SK-N-SH (cell line): ENCODE measurements around the gene VWDE. TPM values are rescaled to one million over a fixed set of nuclear protein-coding genes. Genes with fewer than 3 reads are reported as not detected.

Experiments used
- CTCF ChIA-PET: fragments of 300-600, 350-600 bp; formaldehyde crosslinking; extraction: SDS; loops from one replicate; lab custom pipeline; 2021; lab: Yijun Ruan, JAX
- POLR2A ChIA-PET: fragments of 350-600 bp; sonication (Branson Sonifier 250); formaldehyde crosslinking; extraction: SDS; loops from one replicate; lab custom pipeline; 2020; ENCODE audit warnings: antibody characterized with exemption, inconsistent platforms; lab: Yijun Ruan, JAX
- DNase-seq: peaks from one replicate; pipeline ENCODE4 v3.0.0; 2012
- H2AFZ ChIP-seq: fragments of 200-600 bp; sonication (generic); 2 replicates; pipeline ENCODE4 v1.8.1; 2016; ENCODE audit warnings: antibody characterized with exemption, mild to moderate bottlenecking, low read depth
- H3F3A ChIP-seq: fragments of 200-600 bp; sonication (generic); replicated peaks from 2 replicates; pipeline ENCODE3; 2016; ENCODE audit warnings: antibody characterized with exemption, mild to moderate bottlenecking; ENCODE audit not compliant: insufficient read depth
- H3K27ac ChIP-seq, 2 experiments: fragments of 200-500 bp in 1 of 2; fragments of 200-600 bp in 1 of 2; sonication (Bioruptor generic) in 1 of 2; sonication (generic), shearing (Covaris generic) in 1 of 2; 2 replicates each; pipeline versions ENCODE4 v1.5.1 to v1.6.1; 2014 to 2016; ENCODE audit warnings: low read depth in 2 of 2, inconsistent platforms in 1 of 2, low read length in 1 of 2, mild to moderate bottlenecking in 1 of 2, mixed read lengths in 1 of 2
- H3K27me3 ChIP-seq: fragments of 200-600 bp; sonication (generic), shearing (Covaris generic); 2 replicates; pipeline ENCODE4 v1.6.1; 2016; ENCODE audit warnings: mixed run types; ENCODE audit not compliant: insufficient read depth
- H3K36me3 ChIP-seq, 2 experiments: fragments of 200-500 bp in 1 of 2; fragments of 200-600 bp in 1 of 2; sonication (Bioruptor generic) in 1 of 2; sonication (generic) in 1 of 2; replicated peaks in 1 of 2; 2 replicates each; pipeline versions ENCODE3 to v1.5.1; 2014 to 2016; ENCODE audit warnings: low read length in 1 of 2, mild to moderate bottlenecking in 1 of 2; ENCODE audit not compliant: insufficient read depth in 2 of 2, control insufficient read depth in 1 of 2
- H3K4me1 ChIP-seq, 2 experiments: fragments of 200-500 bp in 1 of 2; fragments of 200-600 bp in 1 of 2; sonication (Bioruptor generic) in 1 of 2; sonication (generic), shearing (Covaris generic) in 1 of 2; 2 replicates each; pipeline versions ENCODE4 v1.5.1 to v1.6.1; 2014 to 2016; ENCODE audit warnings: low read depth in 1 of 2, low read length in 1 of 2, mixed run types in 1 of 2; ENCODE audit not compliant: insufficient read depth in 2 of 2, control insufficient read depth in 1 of 2
- H3K4me2 ChIP-seq: fragments of 200-600 bp; sonication (generic), shearing (Covaris generic); 2 replicates; pipeline ENCODE4 v1.6.1; 2017; ENCODE audit warnings: mixed run types
- H3K4me3 ChIP-seq, 2 experiments: fragments of 200-500 bp in 1 of 2; fragments of 200-600 bp in 1 of 2; sonication (Bioruptor generic) in 1 of 2; sonication (generic), shearing (Covaris generic) in 1 of 2; 2 replicates each; pipeline versions ENCODE4 v1.5.1 to v1.8.1; 2014 to 2016; ENCODE audit warnings: low read depth in 2 of 2, inconsistent platforms in 1 of 2, low read length in 1 of 2, mild to moderate bottlenecking in 1 of 2, mixed read lengths in 1 of 2, moderate library complexity in 1 of 2
- H3K79me2 ChIP-seq: fragments of 200-600 bp; sonication (generic); 2 replicates; pipeline ENCODE4 v1.8.1; 2017; ENCODE audit warnings: mild to moderate bottlenecking; ENCODE audit not compliant: insufficient read depth
- H3K9ac ChIP-seq: fragments of 200-600 bp; sonication (generic); 2 replicates; pipeline ENCODE4 v1.6.1; 2017; ENCODE audit warnings: mixed run types
- H3K9me2 ChIP-seq: fragments of 200-600 bp; sonication (generic); 2 replicates; pipeline ENCODE4 v1.6.1; 2017; ENCODE audit warnings: mixed run types
- H3K9me3 ChIP-seq: fragments of 200-600 bp; sonication (generic); 2 replicates; pipeline ENCODE4 v1.6.1; 2017; ENCODE audit warnings: mixed run types, mild to moderate bottlenecking, moderate library complexity
- H4K20me1 ChIP-seq: fragments of 200-600 bp; sonication (generic); 2 replicates; pipeline ENCODE4 v1.6.1; 2017; ENCODE audit warnings: mild to moderate bottlenecking, mixed run types; ENCODE audit not compliant: insufficient read depth
- FOSL2 ChIP-seq: IDR thresholded peaks from 2 replicates; pipeline ENCODE4 v1.4.0; 2012; ENCODE audit warnings: low read depth, mild to moderate bottlenecking, moderate library complexity, borderline replicate concordance
- GATA2 ChIP-seq: sonication (generic); formaldehyde crosslinking; IDR thresholded peaks from 2 replicates; pipeline ENCODE4 v1.5.0; 2020; ENCODE audit warnings: mild to moderate bottlenecking, missing genetic modification reagents
- NFIC ChIP-seq: IDR thresholded peaks from 2 replicates; pipeline ENCODE4 v1.4.0; 2012; ENCODE audit warnings: borderline replicate concordance
- NRF1 ChIP-seq: IDR thresholded peaks from 2 replicates; pipeline ENCODE4 v1.6.1; 2012; ENCODE audit warnings: low read depth, mild to moderate bottlenecking, low read length
- RAD21 ChIP-seq: IDR thresholded peaks from 2 replicates; pipeline ENCODE4 v1.6.1; 2012; ENCODE audit warnings: mild to moderate bottlenecking, low read length
- RFX5 ChIP-seq: IDR thresholded peaks from 2 replicates; pipeline ENCODE4 v1.6.1; 2012; ENCODE audit warnings: mild to moderate bottlenecking, improper control_type of control experiment, low read length
- SIN3A ChIP-seq: IDR thresholded peaks from 2 replicates; pipeline ENCODE4 v1.6.1; 2012; ENCODE audit warnings: low read depth, mild to moderate bottlenecking, low read length, moderate library complexity, borderline replicate concordance
- TCF12 ChIP-seq: IDR thresholded peaks from 2 replicates; pipeline ENCODE4 v1.4.0; 2012
- WGBS: methylation state at CpG from one replicate; pipeline ENCODE4 v1.1.6; 2017; ENCODE audit warnings: low lambda C conversion rate; 5-methylcytosine and 5-hydroxymethylcytosine counted together
- polyA plus RNA-seq, 3 experiments: library from polyadenylated mRNA; depleted of rRNA; stranded (reverse); fragments of >200 nt; gene quantifications; 2 replicates each; pipeline ENCODE4 v1.2.3, GENCODE V29; 2012
- TF ChIP-seq, protein P1 (sequence below): fragments of 150-350 bp; IDR thresholded peaks from 2 replicates; pipeline ENCODE4 v1.6.1; 2016; ENCODE audit warnings: mild to moderate bottlenecking, low read depth, low read length
- TF ChIP-seq, protein P2 (sequence below): fragments of 200-600 bp; sonication (generic); IDR thresholded peaks from 2 replicates; pipeline ENCODE4 v1.6.1; 2017; ENCODE audit warnings: antibody characterized with exemption, mild to moderate bottlenecking, moderate library complexity

Gene VWDE
- polyA plus RNA-seq, 1 of the 3 experiments (the other 2 are of a cell fraction), result not detected

DNA sequence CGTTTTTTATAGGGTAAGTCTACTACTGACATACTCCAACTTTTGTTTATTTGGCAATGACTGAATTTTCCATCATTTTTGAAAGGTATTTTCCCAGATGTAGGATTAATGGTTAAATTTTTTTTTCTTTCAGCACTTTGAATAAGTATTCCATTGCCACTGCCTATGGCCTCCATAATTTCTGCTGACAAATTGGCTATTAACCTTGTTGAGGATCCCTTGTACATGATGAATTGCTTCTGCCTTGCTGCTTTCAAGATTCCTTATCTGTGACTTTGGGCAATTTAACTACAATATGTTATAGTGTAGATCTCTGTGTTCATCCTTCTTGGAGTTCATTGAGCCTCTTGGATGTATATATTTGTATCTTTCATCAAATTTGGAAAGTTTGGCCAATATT is 21.6 kb upstream of the VWDE start (continued):
- no peak for TF ChIP-seq NFIC
- TF ChIP-seq GATA2 (CRISPR knock-in tag), result no peak
- TF ChIP-seq, all 33 proteins: peak for 0

DNA sequence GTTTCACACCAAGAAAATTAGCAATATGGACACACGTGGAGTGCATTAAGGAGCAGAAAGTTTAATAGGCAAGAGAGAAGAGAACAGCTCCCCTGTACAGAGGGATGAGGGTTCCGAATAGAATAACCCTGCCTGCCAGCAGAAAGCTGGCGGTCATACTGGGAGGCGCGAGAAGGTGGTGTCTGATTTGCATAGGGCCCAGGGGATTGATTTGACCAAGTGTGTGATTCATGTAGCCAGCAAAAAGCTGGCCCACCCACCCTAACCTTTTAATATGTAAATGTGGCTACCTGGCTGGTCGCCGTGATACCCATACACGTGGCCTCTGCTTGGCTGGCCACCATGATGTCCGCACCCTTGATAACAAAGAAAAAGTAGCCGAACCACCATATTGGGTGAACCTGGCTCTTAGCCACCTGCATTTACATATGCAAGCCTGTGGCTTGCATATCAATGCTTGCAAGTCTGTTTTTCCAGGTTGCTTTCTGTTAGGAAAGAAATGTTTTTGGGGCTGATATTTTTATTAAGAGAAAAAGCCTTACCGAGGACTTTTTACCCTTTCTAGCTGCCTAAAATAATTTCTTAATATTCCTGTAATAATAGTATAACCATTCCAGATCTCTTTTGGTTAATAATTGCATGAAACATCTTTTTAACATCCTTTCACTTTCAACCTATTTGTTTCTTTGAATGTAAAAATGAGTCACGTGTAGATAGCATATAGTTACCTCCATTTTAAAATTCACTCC is 20.5 kb upstream of the VWDE start:
- no peak overlapping the region for H3K4me2 ChIP-seq
- H3K9me3 ChIP-seq, result no peaks in the 10 kb centered on the region
- H3K9me2 ChIP-seq, result no peaks in the 10 kb centered on the region
- H3K27ac ChIP-seq, result no peak overlapping the region
- ChIA-PET CTCF (interaction anchor here (1.0 to 2.5 kb wide), 3 partner anchors 13 to 66 kb away, joined by 3 to 13 read pairs (median 3); no protein-coding TSS in a partner anchor), POLR2A (no interaction called here)
- peaks cover 0 to 3% of the 10 kb centered on the region in 2 experiments; a peak in 1 of 4 replicates for H3K4me1 ChIP-seq
- H3K79me2 ChIP-seq, result no peaks in the 10 kb centered on the region
- 80% methylated on average over 12 of the region's 12 CpGs for WGBS
- H3K4me3 ChIP-seq, result no peak overlapping the region
- no peak overlapping the region for H3K9ac ChIP-seq
- H3K36me3 ChIP-seq, result no peaks in the 10 kb centered on the region
- no peak for DNase-seq
- TF ChIP-seq, protein P1, sequence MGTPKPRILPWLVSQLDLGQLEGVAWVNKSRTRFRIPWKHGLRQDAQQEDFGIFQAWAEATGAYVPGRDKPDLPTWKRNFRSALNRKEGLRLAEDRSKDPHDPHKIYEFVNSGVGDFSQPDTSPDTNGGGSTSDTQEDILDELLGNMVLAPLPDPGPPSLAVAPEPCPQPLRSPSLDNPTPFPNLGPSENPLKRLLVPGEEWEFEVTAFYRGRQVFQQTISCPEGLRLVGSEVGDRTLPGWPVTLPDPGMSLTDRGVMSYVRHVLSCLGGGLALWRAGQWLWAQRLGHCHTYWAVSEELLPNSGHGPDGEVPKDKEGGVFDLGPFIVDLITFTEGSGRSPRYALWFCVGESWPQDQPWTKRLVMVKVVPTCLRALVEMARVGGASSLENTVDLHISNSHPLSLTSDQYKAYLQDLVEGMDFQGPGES, result no peak
- no peak for TF ChIP-seq SIN3A
- TF ChIP-seq, protein P2, sequence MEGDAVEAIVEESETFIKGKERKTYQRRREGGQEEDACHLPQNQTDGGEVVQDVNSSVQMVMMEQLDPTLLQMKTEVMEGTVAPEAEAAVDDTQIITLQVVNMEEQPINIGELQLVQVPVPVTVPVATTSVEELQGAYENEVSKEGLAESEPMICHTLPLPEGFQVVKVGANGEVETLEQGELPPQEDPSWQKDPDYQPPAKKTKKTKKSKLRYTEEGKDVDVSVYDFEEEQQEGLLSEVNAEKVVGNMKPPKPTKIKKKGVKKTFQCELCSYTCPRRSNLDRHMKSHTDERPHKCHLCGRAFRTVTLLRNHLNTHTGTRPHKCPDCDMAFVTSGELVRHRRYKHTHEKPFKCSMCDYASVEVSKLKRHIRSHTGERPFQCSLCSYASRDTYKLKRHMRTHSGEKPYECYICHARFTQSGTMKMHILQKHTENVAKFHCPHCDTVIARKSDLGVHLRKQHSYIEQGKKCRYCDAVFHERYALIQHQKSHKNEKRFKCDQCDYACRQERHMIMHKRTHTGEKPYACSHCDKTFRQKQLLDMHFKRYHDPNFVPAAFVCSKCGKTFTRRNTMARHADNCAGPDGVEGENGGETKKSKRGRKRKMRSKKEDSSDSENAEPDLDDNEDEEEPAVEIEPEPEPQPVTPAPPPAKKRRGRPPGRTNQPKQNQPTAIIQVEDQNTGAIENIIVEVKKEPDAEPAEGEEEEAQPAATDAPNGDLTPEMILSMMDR, result no peak
- H4K20me1 ChIP-seq, result no peaks in the 10 kb centered on the region
- no peaks in the 10 kb centered on the region for H3K27me3 ChIP-seq
- no peaks in the 10 kb centered on the region for H3F3A ChIP-seq
- H2AFZ ChIP-seq, result no peak overlapping the region

DNA sequence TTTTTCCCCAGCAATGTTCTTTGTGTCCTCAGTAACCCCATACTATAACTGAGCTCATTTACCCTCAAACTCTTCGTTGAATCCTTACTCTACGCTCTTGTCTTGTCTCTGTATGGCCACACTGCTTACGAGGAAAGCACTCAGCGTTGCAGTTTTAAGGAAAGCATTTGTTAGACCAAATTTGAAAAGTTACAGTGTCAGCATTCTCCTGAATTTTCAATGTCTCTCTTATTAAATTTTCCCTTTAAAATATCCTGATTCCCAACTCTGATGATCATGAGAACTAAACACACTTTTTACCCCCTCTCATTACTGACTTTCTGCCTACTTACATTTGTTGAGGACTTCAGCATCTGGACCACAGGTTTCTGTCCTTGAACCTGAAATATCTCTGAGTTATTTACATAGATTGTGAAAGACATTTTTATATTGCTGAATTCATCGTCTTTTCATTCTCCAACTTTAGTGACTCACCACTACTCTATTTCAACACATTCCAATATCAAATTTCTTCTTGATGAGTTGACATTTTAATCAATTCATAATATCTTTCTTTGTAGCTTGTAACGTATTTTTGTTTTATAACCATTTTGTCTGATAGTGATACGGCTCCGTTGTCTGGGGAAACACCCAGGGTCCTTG is 19.8 kb upstream of the VWDE start:
- WGBS, result 53% methylated on average over 8 of the region's 8 CpGs
- Histone ChIP-seq H4K20me1 (no peaks in the 10 kb centered on the region), H3K4me2 (no peak overlapping the region), H3K4me3 (no peak overlapping the region), H3K36me3 (no peaks in the 10 kb centered on the region), H2AFZ (no peak overlapping the region), H3K27ac (no peak overlapping the region), H3K4me1 (peaks cover 0 to 3% of the 10 kb centered on the region in 2 experiments; a peak in 1 of 4 replicates), H3K9ac (no peak overlapping the region), H3K79me2 (no peaks in the 10 kb centered on the region), H3F3A (no peaks in the 10 kb centered on the region), H3K9me3 (no peaks in the 10 kb centered on the region), H3K9me2 (no peaks in the 10 kb centered on the region), H3K27me3 (no peaks in the 10 kb centered on the region)
- ChIA-PET POLR2A (no interaction called here), CTCF (interaction anchor here (1.0 to 6.7 kb wide), 6 partner anchors 10 to 263 kb away, joined by 3 to 33 read pairs (median 3); no protein-coding TSS in a partner anchor)
- DNase-seq, result no peak
- TF ChIP-seq RFX5, result no peak
- 0 out of 2 replicates have a peak, but pooled peaks have one; percentile 4 for TF ChIP-seq TCF12
- TF ChIP-seq FOSL2, result peak; percentile 21; the same call in 1 of the 2 replicates
- TF ChIP-seq NRF1, result no peak
- no peak for TF ChIP-seq RAD21
